ENCODE data around the gene DIMT1.
A peak's percentile ranks its signal among the peaks of the same experiment; 100 is the strongest.

The DIMT1 gene

DNA sequence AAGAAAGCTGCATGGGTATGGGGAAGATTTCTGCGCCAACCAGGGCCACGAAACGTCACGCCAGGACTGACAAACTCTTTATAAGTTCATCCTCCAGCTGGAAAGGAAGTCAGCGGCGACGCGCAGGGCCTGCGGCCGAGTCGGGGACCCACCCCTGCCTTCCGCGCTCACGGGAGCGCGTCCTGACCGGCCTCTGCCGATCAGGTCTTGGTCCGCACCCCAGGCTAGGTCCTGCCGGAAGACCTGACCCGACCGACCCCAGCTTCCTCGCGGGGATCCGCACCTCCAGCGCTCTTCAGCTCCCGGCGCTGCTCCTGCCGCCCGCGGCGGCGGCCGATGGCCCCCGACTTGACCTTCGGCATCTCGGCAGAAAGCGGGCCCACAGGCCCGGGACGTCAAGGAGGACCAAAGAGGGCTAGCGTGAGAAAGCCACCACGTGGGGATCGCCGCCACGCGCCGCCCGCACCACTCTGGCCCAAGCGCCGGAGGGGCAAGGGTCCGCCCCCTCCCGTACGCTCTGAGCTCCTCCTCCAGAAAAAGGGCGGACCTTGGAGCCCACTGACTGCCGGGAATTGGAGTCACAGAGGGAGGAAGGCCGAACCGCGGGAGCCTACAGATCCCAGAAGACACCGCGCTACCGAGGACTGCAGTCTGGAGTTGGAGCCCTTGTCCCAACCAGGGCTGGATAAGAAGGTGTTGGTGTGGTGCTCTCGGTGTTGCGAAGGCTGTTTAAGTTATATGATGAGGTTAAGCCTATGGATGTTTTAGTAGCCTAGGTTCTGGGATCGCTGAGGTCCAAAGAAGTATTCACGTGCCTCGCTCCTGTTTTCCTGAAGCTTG is at the start of gene DIMT1:
DIMT1 (minus strand) TSS at position 495 of the 840 bp plus-strand sequence; CDS start at position 362, 133 bp downstream.
- DNase-seq (ENCODE audit: low read depth in 2 of 2) = peak; percentile 85 to 92

DNA sequence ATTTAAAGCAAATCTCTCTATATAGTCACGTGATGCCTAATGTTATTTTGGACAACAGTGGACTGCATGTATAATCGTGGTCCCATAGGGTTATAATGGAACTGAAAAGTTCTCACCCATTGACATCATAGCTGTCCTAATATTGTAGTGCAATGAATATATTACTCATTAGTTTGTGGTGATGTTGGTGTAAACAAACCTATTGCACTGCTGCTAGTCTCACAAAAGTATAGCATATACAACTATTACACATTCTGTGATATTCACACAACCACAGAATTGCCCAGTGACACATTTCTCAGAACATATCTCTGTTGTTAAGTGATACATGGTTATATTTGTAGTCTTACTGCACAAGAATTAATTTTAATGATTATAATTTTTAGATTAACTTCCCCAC is 46.6 kb upstream of the DIMT1 start:
- no peak for DNase-seq (ENCODE audit: low read depth in 2 of 2)

DNA sequence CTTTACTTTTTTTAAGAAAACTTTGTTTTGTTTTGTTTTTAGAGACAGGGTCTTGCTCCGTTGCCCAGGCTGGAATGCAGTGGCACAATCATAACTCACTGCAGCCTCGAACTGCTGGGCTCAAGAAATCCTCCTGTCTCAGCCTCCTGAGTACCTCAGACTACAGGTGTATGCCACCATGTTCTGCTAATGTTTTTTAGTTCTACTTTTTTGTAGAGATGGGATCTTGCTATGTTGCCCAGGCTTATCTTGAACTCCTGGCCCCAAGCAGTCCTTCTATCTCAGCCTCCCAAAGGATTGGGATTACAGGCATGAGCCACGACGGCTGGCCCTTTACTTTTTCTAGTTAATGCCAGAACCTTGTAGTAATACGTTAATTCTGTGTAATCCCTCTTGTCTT is 44.8 kb upstream of the DIMT1 start:
- no peak for DNase-seq (ENCODE audit: low read depth in 2 of 2)

DNA sequence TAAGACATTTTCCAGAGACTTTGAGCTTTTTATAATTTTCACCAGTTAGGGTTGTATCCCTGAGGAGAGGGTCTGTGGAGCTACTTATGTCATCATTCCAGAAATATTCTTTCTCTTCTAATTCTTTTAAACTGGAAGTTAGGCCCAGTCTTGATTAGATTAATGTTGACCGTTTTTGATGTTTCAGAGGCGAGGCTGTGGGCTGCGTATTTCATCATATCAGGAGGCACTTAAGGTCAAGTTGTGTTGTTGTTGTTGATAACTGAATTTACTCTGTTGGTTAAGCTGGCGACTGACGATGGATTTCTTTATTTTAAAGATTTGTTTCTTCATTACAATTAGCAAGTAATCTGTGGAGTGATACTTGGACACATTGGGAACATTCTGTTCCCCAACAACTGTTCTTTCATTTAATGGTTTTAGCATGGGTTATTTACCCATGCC is 28.9 kb upstream of the DIMT1 start:
- DNase-seq (ENCODE audit: low read depth in 2 of 2) = no peak

GRCh38 chr5:62431735-62432620 is 28.3 kb upstream of the DIMT1 start:
- DNase-seq (ENCODE audit: low read depth in 2 of 2) = no peak

DNA sequence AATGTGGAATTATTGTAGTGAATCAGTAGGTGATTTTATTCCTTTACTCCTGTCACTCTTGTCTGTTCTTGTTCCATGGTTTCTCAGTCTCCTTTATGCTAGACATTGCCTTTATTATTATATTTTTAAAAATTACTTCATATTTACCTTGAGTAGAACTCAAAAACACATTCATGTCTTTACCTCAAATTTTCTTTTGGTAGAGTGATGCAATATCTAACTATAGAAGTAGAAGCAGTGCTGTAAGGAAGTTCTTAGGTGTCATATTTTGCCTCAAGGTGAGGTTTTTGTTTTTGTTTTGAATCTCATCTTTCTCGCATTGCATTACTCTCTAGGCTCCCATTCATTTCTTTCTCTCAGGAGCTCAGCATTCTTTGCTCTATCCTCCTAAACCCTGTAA is 21.1 kb upstream of the DIMT1 start:
- DNase-seq (ENCODE audit: low read depth in 2 of 2) = no peak

DNA sequence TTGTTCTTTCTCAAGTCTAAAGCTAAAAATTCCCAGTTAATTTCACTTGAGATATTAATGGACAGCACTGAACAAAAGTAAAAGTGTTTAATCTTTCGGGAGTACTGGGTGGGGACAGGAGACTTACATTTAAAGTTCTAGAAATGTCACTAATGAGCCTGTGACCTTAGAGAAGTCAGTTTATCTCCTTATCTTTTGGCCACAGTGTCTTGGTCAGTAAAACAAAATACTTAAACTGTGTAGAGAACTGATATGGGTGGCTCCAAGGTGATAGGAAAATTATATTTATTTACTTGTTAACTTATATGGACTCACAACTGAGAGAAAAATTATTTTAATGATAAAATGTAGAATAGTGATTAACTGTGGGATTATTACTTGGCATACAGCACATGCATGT is 17.7 kb upstream of the DIMT1 start:
- DNase-seq (ENCODE audit: low read depth in 2 of 2) = no peak

GRCh38 chr5:62419609-62420008 is 15.9 kb upstream of the DIMT1 start:
- DNase-seq (ENCODE audit: low read depth in 2 of 2) = no peak

DNA sequence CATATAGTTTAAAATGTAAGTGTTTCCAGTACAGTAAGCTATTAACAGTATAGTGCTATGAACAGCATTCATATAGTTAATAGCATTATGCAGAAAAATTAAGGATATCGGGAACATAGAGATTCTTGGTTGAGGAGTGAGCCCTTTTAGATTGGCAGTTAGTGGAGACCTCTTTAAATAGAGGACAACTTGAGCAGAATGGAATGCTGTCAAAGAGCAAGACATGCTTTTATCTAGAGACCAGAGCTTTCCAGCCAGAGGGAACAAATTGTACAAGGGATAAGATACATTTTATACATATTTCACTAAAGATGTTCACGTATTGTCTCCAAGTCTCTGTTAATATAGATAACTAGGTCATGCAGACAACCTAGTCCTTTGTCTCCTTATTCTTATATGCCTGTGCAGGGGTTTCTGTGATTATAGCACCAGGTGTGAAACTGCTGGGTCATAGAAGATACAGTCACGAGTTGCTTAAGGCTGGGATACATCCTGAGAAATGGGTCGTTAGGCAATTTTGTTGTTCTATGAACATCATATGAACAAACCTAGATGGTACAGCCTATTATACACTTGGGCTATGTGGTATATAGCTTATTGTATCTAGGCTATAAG is 14.9 kb upstream of the DIMT1 start:
- DNase-seq (ENCODE audit: low read depth in 2 of 2) = no peak

DNA sequence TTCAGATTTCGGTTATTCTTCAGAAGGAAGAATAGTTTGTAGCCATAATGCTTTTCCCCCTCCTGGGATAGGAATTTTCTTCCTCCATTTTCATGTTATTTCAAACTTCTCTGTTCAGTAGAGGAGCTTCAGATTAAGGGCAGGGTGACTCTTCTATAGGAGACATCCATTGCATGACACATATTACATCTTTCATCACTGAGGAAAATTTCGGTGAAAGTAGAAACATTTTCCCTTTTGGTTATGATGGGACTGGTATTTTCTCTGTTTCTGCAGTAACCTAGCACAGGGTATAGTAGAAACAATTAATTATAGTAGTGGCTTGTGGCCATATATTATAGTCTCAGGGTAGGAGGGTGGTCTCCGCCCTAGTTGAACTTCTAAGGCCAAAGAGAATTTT is 10.0 kb upstream of the DIMT1 start:
- no peak for DNase-seq (ENCODE audit: low read depth in 2 of 2)

- peak; percentile 97 for DNase-seq (ENCODE audit: low read depth in 2 of 2)
Measured at GRCh38 chr5:62412549-62413329, 9.0 kb upstream of the DIMT1 start, which contains the start of gene IPO11. Gene IPO11, plus strand, starts transcription at chr5:62412763. Its CDS starts 24,517 bp downstream, at chr5:62437280.

DNA sequence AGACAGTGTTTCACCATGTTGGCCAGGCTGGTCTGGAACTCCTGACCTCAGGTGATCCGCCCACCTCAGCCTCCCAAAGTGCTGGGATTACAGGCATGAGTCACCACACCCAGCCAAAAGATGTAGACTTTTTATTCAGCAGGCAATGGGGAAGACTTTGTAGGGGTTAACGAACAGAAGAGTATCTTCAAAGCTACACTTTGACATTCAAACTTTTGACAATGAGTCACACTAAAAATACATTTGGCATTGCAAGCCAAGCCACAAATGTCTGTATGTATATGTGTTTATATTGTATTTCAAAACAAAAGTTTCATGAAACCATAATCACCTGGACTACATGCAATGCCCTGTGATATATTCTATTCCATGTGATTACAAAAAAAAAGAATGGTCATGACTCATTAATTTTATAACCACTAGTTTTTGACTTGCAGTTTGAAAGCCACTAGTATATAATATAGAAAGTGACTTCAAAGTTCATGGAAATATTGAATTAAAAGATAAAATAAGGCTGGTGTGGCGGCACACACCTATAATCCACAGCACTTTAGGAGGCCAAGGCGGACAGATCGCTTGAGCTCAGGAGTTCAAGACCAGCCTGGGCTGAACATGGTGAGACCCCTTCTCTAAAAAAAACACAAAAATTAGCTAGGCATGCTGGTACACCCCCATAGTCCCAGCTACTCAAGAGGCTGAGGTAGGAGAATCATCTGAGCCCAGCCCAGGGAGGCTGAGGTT is 8.3 kb downstream of the DIMT1 start:
- DNase-seq (ENCODE audit: low read depth in 2 of 2) = no peak

DNA sequence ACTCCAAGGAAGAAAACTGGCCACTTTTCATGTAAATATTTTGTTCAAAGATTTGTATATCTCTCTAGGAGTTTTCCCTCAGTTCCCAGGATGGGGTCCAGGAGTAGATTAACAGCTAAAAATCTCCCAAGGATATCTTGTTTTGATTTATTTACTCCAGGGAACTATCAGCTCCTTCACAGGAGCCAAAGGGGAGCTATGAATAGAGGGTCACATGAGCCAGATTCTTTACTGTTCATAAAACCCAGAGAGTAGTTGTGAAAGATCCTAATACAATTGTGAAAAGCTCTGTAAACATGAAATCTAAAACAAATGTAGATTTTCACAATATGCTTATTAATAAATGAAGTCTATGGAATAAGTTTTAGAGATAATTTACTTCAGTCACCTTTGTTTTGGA is 16.9 kb downstream of the DIMT1 start:
- no peak for DNase-seq (ENCODE audit: low read depth in 2 of 2)

DNA sequence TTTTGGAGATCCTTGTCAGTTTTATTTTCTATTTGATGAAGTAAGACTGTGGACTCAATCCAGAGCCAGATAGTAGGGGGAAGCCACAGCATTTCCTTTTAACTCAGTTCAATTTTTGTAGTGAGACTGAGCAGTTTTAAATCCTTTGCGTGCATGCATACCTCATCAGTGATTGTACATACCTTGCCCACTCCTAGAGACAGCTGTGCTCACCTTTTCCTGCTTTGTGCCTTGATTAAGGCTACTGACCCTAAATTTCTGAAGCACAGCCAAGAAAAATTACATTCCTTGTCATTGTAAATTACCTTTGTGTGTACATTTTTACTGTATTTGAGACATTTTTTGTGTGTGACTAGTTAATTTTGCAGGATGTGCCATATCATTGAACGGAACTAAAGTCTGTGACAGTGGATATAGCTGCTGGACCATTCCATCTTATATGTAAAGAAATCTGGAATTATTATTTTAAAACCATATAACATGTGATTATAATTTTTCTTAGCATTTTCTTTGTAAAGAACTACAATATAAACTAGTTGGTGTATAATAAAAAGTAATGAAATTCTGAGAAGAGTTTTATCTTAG is 17.8 kb downstream of the DIMT1 start:
- no peak for DNase-seq (ENCODE audit: low read depth in 2 of 2)

DNA sequence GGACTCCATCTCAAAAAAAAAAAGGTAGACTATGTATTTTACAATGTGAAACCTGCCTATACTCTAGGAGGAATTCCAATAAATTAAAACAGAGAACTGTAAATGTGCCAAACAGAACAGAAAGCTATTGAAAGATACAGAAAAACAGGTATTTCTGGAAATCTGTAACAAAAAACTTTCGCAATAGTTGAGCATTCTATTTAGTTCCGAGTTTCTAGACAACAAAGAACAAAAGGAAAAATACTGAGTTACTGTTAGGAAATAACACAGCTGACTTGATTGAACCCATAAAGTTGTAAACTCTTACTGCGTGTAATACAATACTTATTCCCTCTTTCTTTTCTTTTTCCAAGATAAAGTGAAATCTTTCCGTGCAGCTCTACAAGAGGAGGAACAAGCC is 18.6 kb downstream of the DIMT1 start:
- no peak for DNase-seq (ENCODE audit: low read depth in 2 of 2)

DNA sequence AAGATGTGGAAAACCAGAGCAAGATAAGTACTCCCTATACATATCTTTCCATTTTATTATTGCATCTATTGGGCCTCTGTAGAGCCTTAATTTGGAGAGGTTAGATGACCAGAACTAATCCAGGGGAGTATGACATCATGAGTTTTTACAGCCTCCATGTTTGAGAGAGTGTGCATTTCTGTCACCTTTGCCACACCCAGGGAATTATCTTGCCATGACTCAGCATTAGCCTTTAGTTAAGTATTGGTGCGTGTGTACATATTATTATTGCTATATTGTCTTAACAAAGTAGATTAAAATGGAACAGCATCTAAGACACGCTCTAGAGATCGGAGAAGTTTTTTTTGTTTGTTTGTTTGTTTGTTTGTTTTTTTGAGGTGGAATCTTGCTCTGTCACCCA is 27.6 kb downstream of the DIMT1 start:
- DNase-seq (ENCODE audit: low read depth in 2 of 2) = no peak

GRCh38 chr5:62375627-62376026 is 28.1 kb downstream of the DIMT1 start:
- no peak for DNase-seq (ENCODE audit: low read depth in 2 of 2)

- no peak for DNase-seq (ENCODE audit: low read depth in 2 of 2)
Measured at GRCh38 chr5:62374090-62374489, 29.6 kb downstream of the DIMT1 start.

- DNase-seq (ENCODE audit: low read depth in 2 of 2) = no peak
Measured at GRCh38 chr5:62373382-62373781, 30.3 kb downstream of the DIMT1 start.

DNA sequence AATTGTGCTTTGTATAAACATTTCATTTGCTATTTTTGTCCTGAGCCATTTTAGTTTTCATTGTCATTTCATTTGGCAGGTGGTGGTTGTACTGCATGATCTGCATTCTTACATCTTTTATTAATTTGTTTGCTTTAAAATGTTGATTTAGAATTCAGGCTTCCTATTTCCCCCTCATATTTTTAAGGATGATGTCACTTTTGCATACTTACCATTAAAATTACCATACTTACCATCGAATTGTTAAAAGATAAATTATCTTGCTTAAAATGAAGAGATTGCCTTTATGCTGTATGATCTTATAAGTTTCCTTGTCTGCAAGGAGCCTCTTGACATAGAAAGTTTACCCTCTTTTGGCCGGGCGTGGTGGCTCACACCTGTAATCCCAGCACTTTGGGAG is 31.1 kb downstream of the DIMT1 start:
- no peak for DNase-seq (ENCODE audit: low read depth in 2 of 2)

Data from stimulated activated CD4-positive, alpha-beta T cell treated with anti-CD3 and anti-CD28 coated beads, Interleukin-4, amount 100 ng/mL, for 48 hours (primary cell).